ENCODE results near the gene NEIL3.

Gene NEIL3

GRCh38 chr4:177386278-177386815 is 76.7 kb downstream of the NEIL3 start:
- no peaks in the 10 kb centered on the region; the same call in 1 of the 2 replicates for H3K27me3 ChIP-seq (ENCODE audit: insufficient read depth, low read length)
- no peak overlapping the region for H3K4me2 ChIP-seq (ENCODE audit: low read length)
- no peaks in the 10 kb centered on the region for H3F3A ChIP-seq (ENCODE audit: insufficient read depth, low read length)
- H3K4me1 ChIP-seq (ENCODE audit: insufficient read depth, low read length, severe bottlenecking): no peaks in the 10 kb centered on the region
- no peaks in the 10 kb centered on the region for H3K79me2 ChIP-seq (ENCODE audit: insufficient read depth, low read length)
- no peak overlapping the region for H3K4me3 ChIP-seq (ENCODE audit: low read depth, low read length, poor library complexity, severe bottlenecking)
- H3K9me2 ChIP-seq (ENCODE audit: low read depth, low read length): no peaks in the 10 kb centered on the region
- H3K36me3 ChIP-seq (ENCODE audit: insufficient read depth, low read length): no peaks in the 10 kb centered on the region
- no peak overlapping the region for H3K9ac ChIP-seq (ENCODE audit: low read length)
- TF ChIP-seq CTCF (IDR thresholded peaks at IDR 0.05; ENCODE audit: low read length): no peak
- TF ChIP-seq EZH2 (IDR thresholded peaks at IDR 0.05; ENCODE audit: borderline replicate concordance, low read length): no peak
- H3K27ac ChIP-seq (ENCODE audit: low read depth, low read length, poor library complexity, severe bottlenecking): no peak overlapping the region
- H4K20me1 ChIP-seq (ENCODE audit: insufficient read depth, low read length): no peaks in the 10 kb centered on the region
- no peaks in the 10 kb centered on the region; the same call in 1 of the 2 replicates for H3K9me3 ChIP-seq (ENCODE audit: low read length)
- H2AFZ ChIP-seq (ENCODE audit: low read length): no peak overlapping the region

GRCh38 chr4:177391287-177391686 is 81.6 kb downstream of the NEIL3 start:
- no peaks in the 10 kb centered on the region for H3K4me1 ChIP-seq (ENCODE audit: insufficient read depth, low read length, severe bottlenecking)
- no peak overlapping the region for H2AFZ ChIP-seq (ENCODE audit: low read length)
- H3K4me2 ChIP-seq (ENCODE audit: low read length): no peak overlapping the region
- no peaks in the 10 kb centered on the region for H4K20me1 ChIP-seq (ENCODE audit: insufficient read depth, low read length)
- no peaks in the 10 kb centered on the region for H3K9me3 ChIP-seq (ENCODE audit: low read length)
- no peaks in the 10 kb centered on the region for H3K79me2 ChIP-seq (ENCODE audit: insufficient read depth, low read length)
- H3K27me3 ChIP-seq (ENCODE audit: insufficient read depth, low read length): no peaks in the 10 kb centered on the region; the same call in 1 of the 2 replicates
- no peak overlapping the region for H3K4me3 ChIP-seq (ENCODE audit: low read depth, low read length, poor library complexity, severe bottlenecking)
- H3K9ac ChIP-seq (ENCODE audit: low read length): no peak overlapping the region
- no peaks in the 10 kb centered on the region for H3F3A ChIP-seq (ENCODE audit: insufficient read depth, low read length)
- no peaks in the 10 kb centered on the region for H3K36me3 ChIP-seq (ENCODE audit: insufficient read depth, low read length)
- H3K27ac ChIP-seq (ENCODE audit: low read depth, low read length, poor library complexity, severe bottlenecking): no peak overlapping the region
- TF ChIP-seq EZH2 (IDR thresholded peaks at IDR 0.05; ENCODE audit: borderline replicate concordance, low read length) (no peak), CTCF (IDR thresholded peaks at IDR 0.05; ENCODE audit: low read length) (no peak)
- H3K9me2 ChIP-seq (ENCODE audit: low read depth, low read length): no peaks in the 10 kb centered on the region

- no peaks in the 10 kb centered on the region; the same call in 1 of the 2 replicates for H3K27me3 ChIP-seq (ENCODE audit: insufficient read depth, low read length)
- no peaks in the 10 kb centered on the region for H3K4me1 ChIP-seq (ENCODE audit: insufficient read depth, low read length, severe bottlenecking)
- H3K9me3 ChIP-seq (ENCODE audit: low read length): no peaks in the 10 kb centered on the region
- H3K36me3 ChIP-seq (ENCODE audit: insufficient read depth, low read length): no peaks in the 10 kb centered on the region
- no peaks in the 10 kb centered on the region for H4K20me1 ChIP-seq (ENCODE audit: insufficient read depth, low read length)
- no peak overlapping the region for H3K4me3 ChIP-seq (ENCODE audit: low read depth, low read length, poor library complexity, severe bottlenecking)
- H3K9ac ChIP-seq (ENCODE audit: low read length): no peak overlapping the region
- H3K27ac ChIP-seq (ENCODE audit: low read depth, low read length, poor library complexity, severe bottlenecking): no peak overlapping the region
- no peak overlapping the region for H3K4me2 ChIP-seq (ENCODE audit: low read length)
- H3F3A ChIP-seq (ENCODE audit: insufficient read depth, low read length): no peaks in the 10 kb centered on the region
- no peak overlapping the region for H2AFZ ChIP-seq (ENCODE audit: low read length)
- H3K9me2 ChIP-seq (ENCODE audit: low read depth, low read length): no peaks in the 10 kb centered on the region
- TF ChIP-seq CTCF (IDR thresholded peaks at IDR 0.05; ENCODE audit: low read length) (no peak), EZH2 (IDR thresholded peaks at IDR 0.05; ENCODE audit: borderline replicate concordance, low read length) (no peak)
- H3K79me2 ChIP-seq (ENCODE audit: insufficient read depth, low read length): no peaks in the 10 kb centered on the region
Measured at GRCh38 chr4:177391953-177392352, 82.3 kb downstream of the NEIL3 start.
